HCT116 (cell line): ENCODE measurements around the gene SCN3B. TPM values are rescaled to one million over a fixed set of nuclear protein-coding genes. Genes with fewer than 3 reads are reported as not detected.

Experiments
- ATAC-seq: fragments of 200-7000 bp; cut with Tn5 transposase; 2 replicates; pipeline ENCODE4 v1.9.1; 2020; ENCODE audit warnings: mild to moderate bottlenecking, moderate library complexity
- BruUV-seq: library from RNA; stranded (reverse); fragments of 400-500 nt; replicated peaks from 2 replicates; lab custom pipeline; 2021; lab: Mats Ljungman, UMichigan
- CTCF ChIA-PET: fragments of 300-600 bp; sonication (Branson Sonifier 250); formaldehyde crosslinking; loops from one replicate; lab custom pipeline; 2021; ENCODE audit warnings: antibody characterized with exemption; lab: Charles Lee
- POLR2A ChIA-PET: fragments of 300-600, 350-600 bp; sonication (Branson Sonifier 250); formaldehyde crosslinking; loops from one replicate; lab custom pipeline; 2021; ENCODE audit warnings: antibody characterized with exemption; lab: Charles Lee
- RAD21 ChIA-PET, 2 experiments: fragments of 300-600 bp; sonication (Branson Sonifier 250); formaldehyde crosslinking; loops; one replicate each; lab custom pipeline; 2023; ENCODE audit warnings: low total read pairs in 2 of 2; ENCODE audit not compliant: uncharacterized antibody in 2 of 2, unreplicated experiment in 2 of 2, low non-redundant PET in 1 of 2; lab: Charles Lee
- DNase-seq: peaks from one replicate; pipeline ENCODE4 v3.0.0-alpha.2; 2010; ENCODE audit warnings: low read depth, low spot score
- H2AFZ ChIP-seq: fragments of 200-600 bp; shearing (Covaris generic), sonication (generic); 2 replicates; pipeline ENCODE4 v1.6.1; 2017; ENCODE audit warnings: low read depth, mixed run types, mixed read lengths, antibody characterized with exemption, low read length; ENCODE audit not compliant: poor library complexity, severe bottlenecking
- H3K27ac ChIP-seq: 2 replicates; pipeline ENCODE4 v1.5.1; 2012; ENCODE audit warnings: low read depth, low read length
- H3K27me3 ChIP-seq: fragments of 200-600 bp; sonication (generic); 2 replicates; pipeline ENCODE4 v1.6.1; 2016; ENCODE audit warnings: mixed run types, low read length, mixed read lengths; ENCODE audit not compliant: insufficient read depth
- H3K36me3 ChIP-seq, 2 experiments: fragments of 200-500 bp in 1 of 2; fragments of 200-600 bp in 1 of 2; sonication (Bioruptor generic) in 1 of 2; sonication (generic) in 1 of 2; 2 replicates each; pipeline versions ENCODE4 v1.5.1 to v1.6.1; 2014 to 2016; ENCODE audit warnings: low read length in 2 of 2, inconsistent platforms in 1 of 2, mixed read lengths in 1 of 2, mixed run types in 1 of 2; ENCODE audit not compliant: insufficient read depth in 2 of 2, control insufficient read depth in 1 of 2
- H3K4me1 ChIP-seq, 2 experiments: fragments of 200-600 bp in 1 of 2; sonication (generic) in 1 of 2; 2 replicates each; pipeline versions ENCODE4 v1.5.1 to v1.6.1; 2012 to 2017; ENCODE audit warnings: low read length in 2 of 2, inconsistent platforms in 1 of 2, mild to moderate bottlenecking in 1 of 2, mixed read lengths in 1 of 2, mixed run types in 1 of 2, moderate library complexity in 1 of 2; ENCODE audit not compliant: insufficient read depth in 2 of 2, control insufficient read depth in 1 of 2
- H3K4me2 ChIP-seq: fragments of 200-600 bp; sonication (generic); 2 replicates; pipeline ENCODE4 v1.6.1; 2017; ENCODE audit warnings: mixed run types, low read length, mixed read lengths
- H3K4me3 ChIP-seq, 2 experiments: fragments of 200-600 bp in 1 of 2; sonication (generic) in 1 of 2; replicated peaks in 1 of 2; 2 replicates each; pipeline ENCODE4 v1.5.1; 2011 to 2016; ENCODE audit warnings: low read length in 2 of 2, control low read depth in 1 of 2, low read depth in 1 of 2, mild to moderate bottlenecking in 1 of 2, mixed read lengths in 1 of 2, mixed run types in 1 of 2
- H3K79me2 ChIP-seq: fragments of 200-600 bp; sonication (generic); 2 replicates; pipeline ENCODE4 v1.6.1; 2017; ENCODE audit warnings: mild to moderate bottlenecking, mixed run types, low read length, moderate library complexity, mixed read lengths; ENCODE audit not compliant: insufficient read depth
- H3K9ac ChIP-seq: fragments of 200-600 bp; sonication (generic); 2 replicates; pipeline ENCODE4 v1.6.1; 2016; ENCODE audit warnings: low read length, mixed read lengths
- H3K9me2 ChIP-seq: fragments of 200-600 bp; sonication (generic), shearing (Covaris generic); 2 replicates; pipeline ENCODE4 v1.6.1; 2017; ENCODE audit warnings: mixed run types, mild to moderate bottlenecking, moderate library complexity; ENCODE audit not compliant: insufficient read depth
- H3K9me3 ChIP-seq, 2 experiments: fragments of 200-500 bp in 1 of 2; fragments of 200-600 bp in 1 of 2; sonication (Bioruptor generic) in 1 of 2; sonication (generic) in 1 of 2; 2 replicates each; pipeline ENCODE4 v1.6.1; 2014 to 2017; ENCODE audit warnings: low read length in 2 of 2, mixed read lengths in 2 of 2, inconsistent platforms in 1 of 2, low read depth in 1 of 2, mild to moderate bottlenecking in 1 of 2, mixed run types in 1 of 2, moderate library complexity in 1 of 2; ENCODE audit not compliant: control insufficient read depth in 1 of 2, insufficient read depth in 1 of 2
- H4K20me1 ChIP-seq: fragments of 200-600 bp; sonication (generic), shearing (Covaris generic); 2 replicates; pipeline ENCODE4 v1.6.1; 2017; ENCODE audit warnings: mixed run types, mild to moderate bottlenecking, moderate library complexity; ENCODE audit not compliant: insufficient read depth
- CBX3 ChIP-seq: IDR thresholded peaks from 2 replicates; pipeline ENCODE4 v1.6.1; 2012; ENCODE audit warnings: low read depth
- CEBPB ChIP-seq: IDR thresholded peaks from 2 replicates; pipeline ENCODE4 v1.6.1; 2012; ENCODE audit warnings: low read depth
- EGR1 ChIP-seq: IDR thresholded peaks from 2 replicates; pipeline ENCODE4 v1.6.1; 2012; ENCODE audit warnings: low read depth
- ELF1 ChIP-seq: IDR thresholded peaks from 2 replicates; pipeline ENCODE4 v1.6.1; 2012; ENCODE audit warnings: low read depth, borderline replicate concordance
- EZH2 ChIP-seq: fragments of 200-600 bp; sonication (generic); IDR thresholded peaks from 2 replicates; pipeline ENCODE4 v1.6.1; 2017; ENCODE audit warnings: antibody characterized with exemption, mixed run types
- FOSL1 ChIP-seq: IDR thresholded peaks from 2 replicates; pipeline ENCODE4 v1.6.1; 2012; ENCODE audit warnings: low read depth
- POLR2A ChIP-seq: IDR thresholded peaks from 2 replicates; pipeline ENCODE4 v1.7.0; 2011; ENCODE audit warnings: borderline replicate concordance; ENCODE audit not compliant: insufficient read depth, insufficient read length; ENCODE audit errors: extremely low read depth
- POLR2AphosphoS5 ChIP-seq: IDR thresholded peaks from 2 replicates; pipeline ENCODE4 v1.6.1; 2011; ENCODE audit warnings: mild to moderate bottlenecking, low read depth, low read length, moderate library complexity
- SIN3A ChIP-seq: IDR thresholded peaks from 2 replicates; pipeline ENCODE4 v1.6.1; 2012; ENCODE audit warnings: low read depth
- SRF ChIP-seq: IDR thresholded peaks from 2 replicates; pipeline ENCODE4 v1.6.1; 2012; ENCODE audit warnings: low read depth
- TCF7L2 ChIP-seq: IDR thresholded peaks from 2 replicates; pipeline ENCODE4 v1.7.0; 2011; ENCODE audit warnings: borderline replicate concordance, inconsistent platforms; ENCODE audit not compliant: insufficient read depth, insufficient read length; ENCODE audit errors: extremely low read depth
- ZNF274 ChIP-seq: fragments of 200-500 bp; sonication (Bioruptor generic); IDR thresholded peaks from 2 replicates; pipeline ENCODE4 v1.6.1; 2014; ENCODE audit warnings: mild to moderate bottlenecking, low read depth, low read length, inconsistent platforms
- intact Hi-C: fragments of 100-400 bp; cut with micrococcal nuclease; formaldehyde crosslinking; loops from 2 replicates; pipeline ENCODE4 v1.10.0; 2022
- total RNA-seq: library from RNA; stranded (reverse); gene quantifications from one replicate; pipeline ENCODE4 v1.2.1, GENCODE V29; 2021; ENCODE audit not compliant: unreplicated experiment
- TF ChIP-seq, protein P1 (sequence below): IDR thresholded peaks from 2 replicates; pipeline ENCODE4 v1.6.1; 2011; ENCODE audit warnings: mild to moderate bottlenecking, low read length, moderate library complexity; ENCODE audit not compliant: insufficient replicate concordance; ENCODE audit errors: extremely low read depth
- TF ChIP-seq, protein P2 (sequence below): IDR thresholded peaks from 2 replicates; pipeline ENCODE4 v1.6.1; 2012

Gene SCN3B
- total RNA-seq, 1 experiment from 2014 or later = 0.05 TPM

DNA sequence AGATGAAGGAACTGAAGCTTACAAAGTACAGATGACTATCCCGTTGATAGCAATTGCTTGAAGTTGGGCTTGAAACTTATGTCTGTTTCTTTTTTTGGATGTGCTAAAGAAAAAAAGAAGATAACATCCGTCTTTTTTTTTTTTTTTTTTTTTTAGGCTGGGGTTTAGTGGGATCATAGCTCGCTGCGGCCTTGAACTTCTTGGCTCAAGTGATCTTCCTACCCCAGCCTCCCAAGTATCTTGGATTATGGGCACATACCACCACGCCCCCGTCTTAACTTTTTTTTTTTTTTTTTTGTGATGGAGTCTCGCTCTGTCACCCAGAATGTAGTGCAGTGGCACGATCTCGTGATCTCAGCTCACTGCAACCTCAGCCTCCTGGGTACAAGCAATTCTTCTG lies 40.8 kb upstream of the SCN3B start (continued):
- TF ChIP-seq EZH2 (no peak), FOSL1 (no peak), EGR1 (no peak), POLR2A (no peak)

- RAD21 ChIA-PET = interaction anchor here in 1 of 2 experiments (0.6 kb wide), 1 partner anchor 287 kb away, joined by 3 read pairs; no protein-coding TSS in a partner anchor
- Histone ChIP-seq H3K9ac (no peak overlapping the region), H4K20me1 (no peaks in the 10 kb centered on the region), H3K79me2 (no peaks in the 10 kb centered on the region), H3K36me3 (no peaks in the 10 kb centered on the region), H3K9me2 (no peaks in the 10 kb centered on the region), H3K4me1 (no peaks in the 10 kb centered on the region), H3K4me2 (no peak overlapping the region), H3K27ac (no peak overlapping the region), H3K9me3 (no peaks in the 10 kb centered on the region), H3K27me3 (peaks cover 74% of the 10 kb centered on the region), H3K4me3 (no peak overlapping the region), H2AFZ (no peak overlapping the region)
- DNase-seq (no peak), ATAC-seq (no peak)
- intact Hi-C loops = no loop called here
- BruUV-seq = no TSS peak
- POLR2A ChIA-PET = no interaction called here
- TF ChIP-seq TCF7L2 (no peak), CEBPB (peak; percentile 81), ELF1 (no peak)
- CTCF ChIA-PET = interaction anchor here (0.6 to 1.8 kb wide), 3 partner anchors 13 to 71 kb away, joined by 3 to 7 read pairs (median 3); no protein-coding TSS in a partner anchor
These were observed 40.1 kb upstream of the SCN3B start for GRCh38 chr11:123694551-123694950.

DNA sequence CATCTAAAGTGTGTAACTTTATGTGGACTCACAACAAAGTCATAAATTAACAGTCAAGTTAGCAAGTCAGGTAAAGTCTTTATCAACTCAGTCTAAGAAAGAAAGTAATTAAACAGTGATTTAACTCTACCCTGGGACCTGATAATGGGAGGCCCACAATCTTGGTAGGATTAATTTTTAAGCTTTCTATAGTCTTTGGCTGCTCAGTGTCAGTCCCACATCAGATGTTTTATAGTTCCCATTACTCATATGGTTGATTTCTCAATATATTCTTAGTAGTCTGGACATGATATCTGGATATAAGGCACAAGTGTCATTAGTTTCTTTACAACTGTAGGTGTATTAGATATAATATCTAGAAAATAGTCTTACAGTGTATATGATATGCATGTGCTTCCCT lies 38.5 kb upstream of the SCN3B start:
- H3K27me3 ChIP-seq = peaks cover 73% of the 10 kb centered on the region
- CTCF ChIA-PET = interaction anchor here (1.4 to 1.8 kb wide), 2 partner anchors 12 to 15 kb away, joined by 3 to 7 read pairs; no protein-coding TSS in a partner anchor
- TF ChIP-seq TCF7L2 (no peak), ZNF274 (no peak), POLR2A (no peak), CBX3 (no peak), SIN3A (no peak), POLR2AphosphoS5 (no peak), FOSL1 (no peak), SRF (no peak)
- TF ChIP-seq, protein P1, sequence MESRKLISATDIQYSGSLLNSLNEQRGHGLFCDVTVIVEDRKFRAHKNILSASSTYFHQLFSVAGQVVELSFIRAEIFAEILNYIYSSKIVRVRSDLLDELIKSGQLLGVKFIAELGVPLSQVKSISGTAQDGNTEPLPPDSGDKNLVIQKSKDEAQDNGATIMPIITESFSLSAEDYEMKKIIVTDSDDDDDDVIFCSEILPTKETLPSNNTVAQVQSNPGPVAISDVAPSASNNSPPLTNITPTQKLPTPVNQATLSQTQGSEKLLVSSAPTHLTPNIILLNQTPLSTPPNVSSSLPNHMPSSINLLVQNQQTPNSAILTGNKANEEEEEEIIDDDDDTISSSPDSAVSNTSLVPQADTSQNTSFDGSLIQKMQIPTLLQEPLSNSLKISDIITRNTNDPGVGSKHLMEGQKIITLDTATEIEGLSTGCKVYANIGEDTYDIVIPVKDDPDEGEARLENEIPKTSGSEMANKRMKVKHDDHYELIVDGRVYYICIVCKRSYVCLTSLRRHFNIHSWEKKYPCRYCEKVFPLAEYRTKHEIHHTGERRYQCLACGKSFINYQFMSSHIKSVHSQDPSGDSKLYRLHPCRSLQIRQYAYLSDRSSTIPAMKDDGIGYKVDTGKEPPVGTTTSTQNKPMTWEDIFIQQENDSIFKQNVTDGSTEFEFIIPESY = no peak
- TF ChIP-seq, protein P2, sequence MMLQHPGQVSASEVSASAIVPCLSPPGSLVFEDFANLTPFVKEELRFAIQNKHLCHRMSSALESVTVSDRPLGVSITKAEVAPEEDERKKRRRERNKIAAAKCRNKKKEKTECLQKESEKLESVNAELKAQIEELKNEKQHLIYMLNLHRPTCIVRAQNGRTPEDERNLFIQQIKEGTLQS = no peak

More for the DNA sequence above, 38.5 kb upstream of the SCN3B start:
- H3K9ac ChIP-seq = no peak overlapping the region
- no peaks in the 10 kb centered on the region for H3K9me2 ChIP-seq
- intact Hi-C loops = no loop called here
- H3K4me1 ChIP-seq = no peaks in the 10 kb centered on the region
- DNase-seq (no peak), ATAC-seq (no peak)
- no peaks in the 10 kb centered on the region for H3K36me3 ChIP-seq
- no peak overlapping the region for H3K4me2 ChIP-seq
- H3K27ac ChIP-seq = no peak overlapping the region
- no peaks in the 10 kb centered on the region for H3K79me2 ChIP-seq
- BruUV-seq = no TSS peak
- POLR2A ChIA-PET = no interaction called here
- no peaks in the 10 kb centered on the region for H3K9me3 ChIP-seq
- H4K20me1 ChIP-seq = no peaks in the 10 kb centered on the region
- RAD21 ChIA-PET = no interaction called here
- no peak overlapping the region for H3K4me3 ChIP-seq
- H2AFZ ChIP-seq = no peak overlapping the region
